ENCODE results near the gene BIVM.
A peak's percentile ranks its signal among the peaks of the same experiment; 100 is the strongest.
"Not testable (repeated sequence)": the region's sequence is repeated elsewhere in the genome, so short reads cannot be mapped to it uniquely, and the experiment has no call there.

BIVM gene

GRCh38 chr13:102777736-102778135, 21.2 kb upstream of the BIVM start:
- Histone ChIP-seq H3K79me2 (ENCODE audit: insufficient read depth, low read length) (peaks cover 7% of the 10 kb centered on the region), H2AFZ (ENCODE audit: low read length) (no peak overlapping the region), H3K4me2 (ENCODE audit: low read depth, low read length, poor library complexity, severe bottlenecking) (no peak overlapping the region), H3K4me3 (ENCODE audit: low read length, poor library complexity, severe bottlenecking) (no peak overlapping the region), H3K9ac (ENCODE audit: low read depth, low read length, poor library complexity, severe bottlenecking) (no peak overlapping the region), H4K20me1 (ENCODE audit: insufficient read depth, low read length, poor library complexity, severe bottlenecking) (no peaks in the 10 kb centered on the region), H3K9me2 (replicated peaks; ENCODE audit: low read depth, low read length) (no peaks in the 10 kb centered on the region), H3F3A (ENCODE audit: low read depth) (peaks cover 13% of the 10 kb centered on the region; the same call in 1 of the 2 replicates), H3K9me3 (ENCODE audit: insufficient read depth, low read depth, low read length) (peaks cover 7% of the 10 kb centered on the region), H3K27me3 (ENCODE audit: insufficient read depth, low read length, poor library complexity, severe bottlenecking) (no peaks in the 10 kb centered on the region), H3K36me3 (ENCODE audit: insufficient read depth, low read length) (no peaks in the 10 kb centered on the region), H3K4me1 (ENCODE audit: insufficient read depth, low read length, poor library complexity, severe bottlenecking) (peaks cover 28% of the 10 kb centered on the region)
- TF ChIP-seq EZH2phosphoT487 (IDR thresholded peaks at IDR 0.05; ENCODE audit: borderline replicate concordance) = no peak
- no peak for TF ChIP-seq CTCF (conservative IDR thresholded peaks at IDR 0.05; ENCODE audit: low read length)

- Histone ChIP-seq H3K79me2 (ENCODE audit: insufficient read depth, low read length) (no peaks in the 10 kb centered on the region), H3K9ac (ENCODE audit: low read depth, low read length, poor library complexity, severe bottlenecking) (peak overlapping the region; percentile 37), H3F3A (ENCODE audit: low read depth) (peaks cover 13% of the 10 kb centered on the region; the same call in 1 of the 2 replicates), H3K9me2 (replicated peaks; ENCODE audit: low read depth, low read length) (no peaks in the 10 kb centered on the region), H2AFZ (ENCODE audit: low read length) (no peak overlapping the region), H4K20me1 (ENCODE audit: insufficient read depth, low read length, poor library complexity, severe bottlenecking) (no peaks in the 10 kb centered on the region), H3K4me3 (ENCODE audit: low read length, poor library complexity, severe bottlenecking) (peak overlapping the region; percentile 13), H3K4me1 (ENCODE audit: insufficient read depth, low read length, poor library complexity, severe bottlenecking) (peaks cover 24% of the 10 kb centered on the region), H3K4me2 (ENCODE audit: low read depth, low read length, poor library complexity, severe bottlenecking) (peak overlapping the region; percentile 45), H3K9me3 (ENCODE audit: insufficient read depth, low read depth, low read length) (peaks cover 7% of the 10 kb centered on the region), H3K27me3 (ENCODE audit: insufficient read depth, low read length, poor library complexity, severe bottlenecking) (no peaks in the 10 kb centered on the region), H3K36me3 (ENCODE audit: insufficient read depth, low read length) (no peaks in the 10 kb centered on the region)
- no peak for TF ChIP-seq EZH2phosphoT487 (IDR thresholded peaks at IDR 0.05; ENCODE audit: borderline replicate concordance)
- no peak for TF ChIP-seq CTCF (conservative IDR thresholded peaks at IDR 0.05; ENCODE audit: low read length)
These were observed 19.3 kb upstream of the BIVM start for GRCh38 chr13:102779436-102780159.

GRCh38 chr13:102780656-102781055, 18.3 kb upstream of the BIVM start:
- not testable (repeated sequence) for H3K27me3 ChIP-seq (ENCODE audit: insufficient read depth, low read length, poor library complexity, severe bottlenecking); H3K9me3 ChIP-seq (ENCODE audit: insufficient read depth, low read depth, low read length); H3K79me2 ChIP-seq (ENCODE audit: insufficient read depth, low read length); H3K36me3 ChIP-seq (ENCODE audit: insufficient read depth, low read length); H3K9me2 ChIP-seq (replicated peaks; ENCODE audit: low read depth, low read length); H2AFZ ChIP-seq (ENCODE audit: low read length); H4K20me1 ChIP-seq (ENCODE audit: insufficient read depth, low read length, poor library complexity, severe bottlenecking)
- H3K9ac ChIP-seq (ENCODE audit: low read depth, low read length, poor library complexity, severe bottlenecking) = peak overlapping the region; percentile 37
- peaks cover 24% of the 10 kb centered on the region for H3K4me1 ChIP-seq (ENCODE audit: insufficient read depth, low read length, poor library complexity, severe bottlenecking)
- peaks cover 13% of the 10 kb centered on the region; the same call in 1 of the 2 replicates for H3F3A ChIP-seq (ENCODE audit: low read depth)
- H3K4me3 ChIP-seq (ENCODE audit: low read length, poor library complexity, severe bottlenecking) = peak overlapping the region; percentile 13
- H3K4me2 ChIP-seq (ENCODE audit: low read depth, low read length, poor library complexity, severe bottlenecking) = peak overlapping the region; percentile 45

GRCh38 chr13:102781591-102781990, 17.3 kb upstream of the BIVM start:
- H3K4me2 ChIP-seq (ENCODE audit: low read depth, low read length, poor library complexity, severe bottlenecking) = no peak overlapping the region
- no peaks in the 10 kb centered on the region for H3K9me2 ChIP-seq (replicated peaks; ENCODE audit: low read depth, low read length)
- H3K9ac ChIP-seq (ENCODE audit: low read depth, low read length, poor library complexity, severe bottlenecking) = no peak overlapping the region
- no peaks in the 10 kb centered on the region for H4K20me1 ChIP-seq (ENCODE audit: insufficient read depth, low read length, poor library complexity, severe bottlenecking)
- no peak overlapping the region for H3K4me3 ChIP-seq (ENCODE audit: low read length, poor library complexity, severe bottlenecking)
- H3K27me3 ChIP-seq (ENCODE audit: insufficient read depth, low read length, poor library complexity, severe bottlenecking) = no peaks in the 10 kb centered on the region
- no peak overlapping the region for H2AFZ ChIP-seq (ENCODE audit: low read length)
- no peaks in the 10 kb centered on the region for H3K79me2 ChIP-seq (ENCODE audit: insufficient read depth, low read length)
- H3K9me3 ChIP-seq (ENCODE audit: insufficient read depth, low read depth, low read length) = peaks cover 7% of the 10 kb centered on the region
- H3F3A ChIP-seq (ENCODE audit: low read depth) = peaks cover 10% of the 10 kb centered on the region; the same call in 1 of the 2 replicates
- H3K4me1 ChIP-seq (ENCODE audit: insufficient read depth, low read length, poor library complexity, severe bottlenecking) = peaks cover 24% of the 10 kb centered on the region
- H3K36me3 ChIP-seq (ENCODE audit: insufficient read depth, low read length) = no peaks in the 10 kb centered on the region
- no peak for TF ChIP-seq CTCF (conservative IDR thresholded peaks at IDR 0.05; ENCODE audit: low read length)
- TF ChIP-seq EZH2phosphoT487 (IDR thresholded peaks at IDR 0.05; ENCODE audit: borderline replicate concordance) = no peak

Data from Loucy (cell line).